Limb (tissue), 2 donors: ENCODE measurements around the gene RAD51B.
"Not testable (repeated sequence)": the region's sequence is repeated elsewhere in the genome, so short reads cannot be mapped to it uniquely, and the experiment has no call there.

Source experiments
- DNase-seq, 2 donors: peaks; one replicate each; pipeline ENCODE4 v3.0.0-alpha.2; 2016; ENCODE audit errors: extremely low spot score in 2 of 2

RAD51B gene

DNA sequence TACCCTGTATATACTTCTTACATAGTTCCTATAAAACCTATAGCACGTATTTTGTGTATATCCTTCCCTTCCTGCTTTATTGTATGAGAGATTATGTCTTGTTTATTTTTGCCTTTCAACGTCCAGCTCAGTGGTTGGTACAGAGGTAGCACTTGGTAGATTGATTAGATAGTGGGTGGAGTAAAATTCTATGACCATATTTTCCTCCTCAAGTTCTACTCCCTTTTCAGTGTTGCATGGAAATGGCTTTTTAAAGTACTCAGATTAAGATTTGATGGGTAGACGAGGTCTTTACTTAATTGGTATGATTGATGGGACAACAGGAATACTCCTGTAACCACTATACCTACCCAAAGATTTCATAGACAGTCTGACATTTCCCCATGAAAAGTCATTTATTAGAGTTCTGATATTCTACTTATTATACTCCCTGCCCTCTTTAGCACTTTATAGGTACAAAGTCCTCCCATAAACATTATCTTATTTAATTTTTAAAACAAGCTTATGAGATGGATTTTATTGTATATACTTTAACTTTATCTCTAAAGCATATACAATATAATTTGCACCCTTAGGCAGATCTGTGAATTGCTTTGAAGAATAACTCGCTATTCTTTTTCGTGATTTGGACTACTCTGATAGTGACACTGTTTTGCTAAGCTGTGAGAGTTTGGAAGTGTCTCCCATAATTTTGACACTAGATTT is 348.0 kb downstream of the RAD51B start:
- DNase-seq = no peak

DNA sequence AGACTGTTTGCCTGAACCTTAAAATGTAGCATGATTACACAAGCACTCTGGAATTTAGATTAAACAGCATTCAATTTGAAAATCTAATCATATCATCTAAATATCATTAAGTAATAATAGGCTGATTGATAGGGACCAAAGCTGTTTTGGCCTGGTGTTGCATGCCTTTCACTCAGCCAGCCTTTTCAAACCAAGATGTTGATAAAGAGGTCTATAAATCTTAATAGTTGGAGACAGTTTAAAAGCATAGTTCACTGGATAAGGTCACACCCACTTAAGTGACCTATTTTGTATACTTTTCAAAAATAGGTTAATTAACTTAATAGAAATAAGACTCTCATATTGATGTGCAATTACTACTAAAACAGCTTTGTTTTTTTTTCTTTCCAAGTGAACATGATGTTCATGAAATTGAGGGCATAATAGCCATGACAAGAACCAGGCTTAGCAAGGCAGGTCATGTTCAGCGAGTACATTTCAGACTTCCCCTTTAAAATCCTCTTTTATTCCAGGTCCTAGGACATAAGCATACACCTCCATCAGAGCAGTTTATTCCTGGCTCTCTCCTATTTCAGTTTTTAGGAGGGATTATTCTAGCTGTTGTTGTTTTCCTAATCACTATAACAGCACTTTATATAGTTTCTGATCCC is 349.0 kb downstream of the RAD51B start:
- no peak for DNase-seq

DNA sequence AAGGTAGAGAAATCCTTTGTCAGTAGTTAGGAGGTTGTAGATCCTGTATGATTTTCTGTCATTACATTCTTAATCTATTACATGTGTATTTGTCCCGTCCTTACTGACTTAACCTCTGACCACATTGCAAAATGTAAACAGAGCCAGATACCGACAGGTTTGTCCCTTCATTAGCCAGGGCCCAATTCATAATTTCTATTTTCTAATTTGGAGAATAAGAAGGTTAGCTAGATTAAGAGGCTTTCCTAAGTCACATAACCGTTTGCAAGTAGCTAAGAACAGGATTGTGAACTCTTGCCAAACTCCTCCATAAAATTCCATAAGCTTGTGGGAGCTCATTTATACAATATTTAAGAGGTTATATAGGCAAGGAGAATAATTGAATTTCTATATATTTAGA is 352.6 kb downstream of the RAD51B start:
- DNase-seq = no peak

DNA sequence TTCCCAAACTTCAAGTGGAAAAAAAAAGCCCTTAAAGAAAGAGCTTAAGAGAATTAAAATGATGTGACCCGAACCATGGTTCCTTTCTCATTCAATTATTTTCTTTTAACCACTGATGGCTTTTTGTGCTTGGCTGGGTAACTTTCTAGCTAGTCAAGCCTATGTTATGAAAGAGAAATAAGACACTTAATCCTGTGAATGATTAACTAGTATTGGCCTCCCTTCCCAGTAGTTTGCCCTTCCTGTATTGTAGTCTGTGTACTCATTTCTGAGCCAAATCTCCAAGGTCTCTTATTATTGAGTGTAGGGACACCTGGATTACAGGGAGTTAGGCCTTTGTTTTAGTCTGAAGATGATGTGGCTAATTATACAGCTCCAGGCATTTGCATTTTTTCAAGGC is 353.0 kb downstream of the RAD51B start:
- no peak for DNase-seq

DNA sequence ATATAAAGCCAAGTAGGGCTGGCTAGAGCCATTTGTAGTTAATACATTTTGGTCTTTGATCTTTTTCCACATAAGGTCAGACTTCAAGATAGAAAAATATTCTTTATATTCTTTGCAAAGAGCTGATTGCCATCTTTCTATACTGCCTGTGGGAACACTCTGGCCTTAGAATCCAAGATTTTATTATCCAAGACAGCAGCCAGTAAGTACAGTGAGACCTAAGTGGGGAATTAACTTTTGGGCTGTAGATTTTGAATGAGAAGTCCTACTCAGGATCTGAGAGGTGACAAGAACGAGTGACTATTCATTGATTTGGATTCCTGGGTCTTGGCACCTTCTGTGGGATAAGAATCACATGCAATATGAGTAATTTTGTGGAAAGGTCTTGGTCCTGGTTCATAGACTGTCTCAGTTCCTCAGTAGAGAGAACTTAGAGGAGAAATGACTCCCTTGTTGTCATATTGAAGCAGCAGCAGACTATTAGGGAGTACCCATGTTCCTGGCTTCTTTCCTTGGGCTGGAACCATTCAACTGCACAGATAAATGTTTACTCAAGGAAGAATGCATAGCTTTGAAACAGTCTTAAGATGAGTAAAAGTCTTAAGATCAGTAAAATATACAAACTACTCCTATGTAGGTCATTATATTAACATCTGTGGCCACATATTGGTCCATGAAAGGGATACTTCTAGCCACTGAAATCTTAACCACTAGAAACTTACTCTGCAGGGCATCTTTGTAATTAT is 353.8 kb downstream of the RAD51B start:
- no peak for DNase-seq

DNA sequence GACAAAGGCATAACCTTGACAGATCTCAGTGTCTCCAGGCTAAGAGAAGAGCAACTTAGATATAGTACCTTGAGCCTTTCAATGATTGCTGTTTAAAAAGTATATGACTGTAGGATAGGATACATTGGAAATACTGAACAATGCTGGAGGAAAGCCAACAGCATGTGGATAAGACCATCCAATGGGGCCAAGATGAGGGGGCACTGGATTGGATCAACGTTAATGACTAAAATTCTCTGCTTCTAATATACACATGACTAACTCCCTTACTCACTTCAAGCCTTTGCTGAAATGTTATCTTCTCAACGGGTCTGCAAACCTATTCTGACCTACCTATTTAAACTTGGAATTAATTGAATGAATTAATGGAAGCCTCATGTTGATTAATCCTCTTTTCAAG is 354.9 kb downstream of the RAD51B start:
- DNase-seq = no peak

DNA sequence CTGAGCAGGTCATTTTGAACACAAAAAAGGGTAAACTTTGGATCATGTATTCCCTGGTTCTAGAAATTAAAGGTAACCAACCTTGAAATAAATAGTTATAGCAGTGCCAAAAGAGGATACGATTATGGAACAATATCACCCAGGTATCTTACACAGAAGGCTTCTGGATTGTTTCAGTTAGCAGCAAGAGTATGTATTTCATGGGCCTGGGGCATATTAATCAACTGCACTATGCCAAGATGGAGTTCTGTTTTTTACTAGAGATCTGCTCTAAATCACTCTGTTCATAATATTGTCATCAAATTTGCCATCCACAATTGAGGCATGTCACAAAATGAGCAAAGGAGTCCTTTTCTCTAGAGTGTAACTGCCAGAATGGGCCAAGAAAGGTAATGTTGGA is 357.1 kb downstream of the RAD51B start:
- no peak for DNase-seq

DNA sequence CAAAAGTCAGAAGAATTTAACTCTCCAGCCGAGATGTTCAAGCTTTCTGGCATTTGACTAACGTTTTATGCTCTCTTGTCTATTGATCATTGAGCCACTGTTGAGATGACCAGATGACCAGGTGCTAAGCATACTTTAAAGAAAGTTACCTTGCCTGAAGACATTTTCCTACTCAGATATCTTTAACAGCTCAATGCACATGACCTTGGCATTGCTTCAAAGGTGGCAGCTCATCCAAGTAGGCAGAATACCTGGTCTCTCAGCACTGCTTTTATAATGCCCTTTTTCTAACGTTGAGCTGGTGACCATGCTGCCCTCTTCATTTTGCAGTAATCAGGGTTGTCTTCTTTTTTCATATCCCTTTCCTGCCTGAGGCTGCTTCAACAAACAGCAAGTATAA is 358.1 kb downstream of the RAD51B start:
- no peak for DNase-seq

DNA sequence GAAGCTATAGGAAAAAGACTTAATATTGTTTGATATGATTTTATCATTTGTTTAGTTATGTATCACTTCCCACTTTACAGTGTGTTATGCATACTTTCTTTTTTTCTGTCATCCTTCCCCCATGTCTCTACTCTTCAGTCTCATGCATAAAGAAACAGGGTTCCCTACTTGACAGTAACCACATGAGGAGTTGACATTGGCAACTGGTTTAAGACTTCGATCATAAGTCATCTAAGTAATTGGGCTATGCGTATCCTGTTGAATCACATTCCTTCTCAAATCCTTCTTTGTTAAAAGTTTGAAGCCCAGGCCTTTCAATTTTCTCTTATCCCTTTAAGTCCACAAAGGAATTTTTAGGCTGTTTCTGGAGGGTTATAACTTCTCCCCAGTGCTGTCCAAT is 358.7 kb downstream of the RAD51B start:
- no peak for DNase-seq

DNA sequence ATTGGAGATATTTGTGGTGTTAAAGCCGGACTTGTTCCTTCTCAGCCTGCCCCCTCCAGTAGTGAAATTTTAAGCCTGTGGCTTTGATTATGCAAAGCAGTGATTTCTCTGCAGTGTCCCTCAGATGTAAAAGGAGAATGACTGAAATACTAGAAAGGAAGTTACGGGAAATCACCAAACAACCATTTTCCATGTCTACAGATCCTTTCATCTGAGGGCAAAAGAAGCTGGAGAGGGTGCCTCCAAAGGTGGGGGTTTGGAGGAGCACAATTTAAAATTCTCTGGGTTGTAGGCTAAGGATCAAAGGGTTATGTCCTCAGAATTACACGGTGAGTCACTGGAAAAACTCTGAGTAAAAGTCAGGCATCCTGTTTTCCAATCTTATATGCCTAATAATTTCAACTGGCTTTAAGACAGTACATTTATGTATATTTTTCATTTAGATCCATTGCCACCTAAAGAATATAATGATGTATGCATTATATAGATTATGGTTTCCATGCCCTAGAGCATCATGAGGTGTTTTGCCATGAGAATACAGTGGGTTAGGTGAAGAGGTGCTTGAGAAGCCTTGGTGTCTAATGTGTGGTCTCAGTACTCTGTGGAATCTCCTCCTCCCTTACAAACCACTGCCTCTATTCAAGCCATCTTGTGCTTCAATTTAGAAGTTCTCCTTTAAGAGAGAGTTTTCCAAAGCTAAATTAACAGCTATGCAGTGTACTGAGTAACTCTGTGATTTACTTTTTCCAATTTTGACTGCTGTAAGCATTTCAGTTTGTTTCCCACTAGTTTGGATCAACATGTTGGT is 362.1 kb downstream of the RAD51B start:
- DNase-seq = no peak

DNA sequence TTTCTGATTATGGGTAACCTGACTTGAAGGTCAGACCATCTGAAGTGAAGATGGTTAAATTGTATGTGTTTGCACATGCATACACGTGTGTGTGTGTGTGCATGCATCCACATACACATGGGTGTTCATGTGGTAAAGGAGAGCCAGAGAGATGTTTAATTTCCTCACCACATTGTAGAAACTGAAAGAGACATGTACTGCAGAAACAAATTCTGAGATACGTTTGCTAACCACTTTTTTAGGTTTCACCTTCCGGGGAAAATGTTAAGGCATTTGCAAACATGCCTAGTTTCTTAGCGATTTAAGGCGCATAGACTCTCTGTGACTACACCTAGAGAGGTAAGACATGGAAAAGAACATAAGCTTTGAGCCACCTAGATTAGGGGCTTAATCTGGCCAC is 362.9 kb downstream of the RAD51B start:
- DNase-seq = no peak

DNA sequence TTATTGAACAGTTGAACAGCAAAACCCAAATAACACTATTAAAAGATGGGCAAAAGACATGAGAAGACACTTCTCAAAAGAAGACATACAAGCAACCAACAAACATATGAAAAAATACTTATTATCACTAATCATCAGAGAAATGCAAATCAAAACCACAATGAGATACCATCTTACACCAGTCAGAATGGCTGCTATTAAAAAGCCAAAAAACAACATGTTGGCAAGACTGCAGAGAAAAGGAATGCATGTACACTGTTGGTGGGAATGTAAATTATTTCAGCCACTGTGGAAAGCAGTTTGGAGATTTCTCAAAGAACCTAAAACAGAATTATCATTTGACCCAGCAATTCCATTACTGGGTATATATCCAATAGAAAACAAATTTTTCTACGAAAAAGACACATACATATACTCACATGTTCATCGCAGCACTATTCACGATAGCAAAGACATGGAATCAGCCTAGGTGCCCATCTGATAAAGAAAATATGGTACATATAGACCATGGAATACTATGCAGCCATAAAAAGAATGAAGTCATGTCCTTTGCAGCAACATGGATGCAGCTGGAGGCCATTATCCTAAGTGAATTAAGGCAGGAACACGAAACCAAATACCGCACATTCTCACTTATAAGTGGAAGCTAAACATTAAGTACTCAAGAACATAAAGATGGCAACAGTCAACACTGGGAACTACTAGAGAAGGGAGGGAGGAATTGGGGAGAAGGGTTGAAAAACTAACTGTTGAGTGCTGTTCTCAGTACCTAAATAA is 367.1 kb downstream of the RAD51B start:
- DNase-seq = not testable (repeated sequence)

DNA sequence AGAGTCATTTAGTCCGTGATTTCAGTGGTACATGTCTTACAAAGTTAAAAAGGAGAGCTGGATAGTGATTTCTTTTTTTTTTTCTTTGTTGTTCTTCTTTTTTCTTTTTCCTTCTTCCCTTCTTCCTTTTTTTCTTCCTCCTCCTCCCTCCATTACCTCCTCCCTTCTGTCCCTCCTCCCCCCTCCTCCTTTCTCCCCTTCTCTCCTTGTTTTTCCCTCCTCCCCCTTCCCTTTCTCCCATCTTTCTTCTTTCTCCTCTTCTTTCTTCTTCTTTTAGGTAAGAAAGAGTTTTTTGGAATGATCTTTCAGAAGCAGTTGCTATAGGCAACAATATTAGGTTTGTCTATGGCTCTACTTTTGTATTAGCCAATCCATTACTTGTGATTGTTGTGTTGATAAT is 368.6 kb downstream of the RAD51B start:
- DNase-seq = no peak

DNA sequence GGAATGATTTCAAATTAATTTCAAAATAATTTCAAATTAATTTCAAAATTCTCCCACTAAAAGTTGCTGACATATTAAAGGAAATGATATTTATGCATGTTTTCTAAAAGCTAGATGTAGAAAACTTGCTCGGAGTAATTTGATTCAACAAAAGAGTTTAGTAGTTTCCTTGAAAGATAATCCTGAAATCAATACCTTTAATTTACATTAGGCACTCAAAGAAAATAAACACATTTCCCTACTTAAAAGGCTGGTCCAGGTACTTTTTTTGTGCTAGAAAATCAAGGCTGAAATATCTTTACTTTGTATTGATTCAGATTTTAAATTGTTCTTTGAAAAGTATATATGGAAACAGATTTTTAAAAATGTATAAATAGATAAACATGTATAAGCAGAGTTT is 370.5 kb downstream of the RAD51B start:
- DNase-seq = no peak

DNA sequence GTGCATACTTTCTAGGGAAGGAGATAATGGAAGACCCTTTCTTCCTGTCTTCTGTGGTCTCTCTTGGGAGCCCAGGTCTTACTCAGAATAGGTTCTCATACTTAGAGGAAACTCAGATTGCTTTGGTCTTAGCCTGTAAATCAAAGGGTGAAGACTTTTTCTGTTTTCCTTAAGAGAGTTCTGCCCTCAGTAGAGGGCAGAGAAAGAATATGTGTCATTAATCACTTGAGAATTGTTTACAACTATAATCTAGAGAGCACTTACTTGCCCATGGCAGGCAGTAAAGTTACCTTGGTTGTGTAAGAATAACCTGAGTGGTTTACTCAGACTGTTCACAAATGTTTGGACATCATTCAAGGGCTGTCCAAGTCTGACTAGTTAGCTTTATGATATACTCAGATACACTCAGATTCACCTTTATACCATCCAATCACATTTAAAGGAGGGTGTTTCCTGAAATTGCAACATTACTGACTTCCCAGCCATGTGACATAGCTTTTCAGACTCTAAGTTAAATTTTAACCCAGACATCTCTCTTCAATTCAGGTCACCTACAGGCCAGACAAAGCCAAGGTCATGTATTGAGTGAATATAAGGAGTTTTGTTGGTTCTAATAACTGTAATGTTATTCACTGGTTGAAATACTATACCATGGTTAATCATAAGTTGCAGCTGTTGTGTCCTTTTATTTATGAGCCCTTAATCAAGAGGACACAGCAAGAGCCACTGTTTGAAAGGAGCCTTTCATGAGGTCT is 372.2 kb downstream of the RAD51B start:
- DNase-seq = no peak

DNA sequence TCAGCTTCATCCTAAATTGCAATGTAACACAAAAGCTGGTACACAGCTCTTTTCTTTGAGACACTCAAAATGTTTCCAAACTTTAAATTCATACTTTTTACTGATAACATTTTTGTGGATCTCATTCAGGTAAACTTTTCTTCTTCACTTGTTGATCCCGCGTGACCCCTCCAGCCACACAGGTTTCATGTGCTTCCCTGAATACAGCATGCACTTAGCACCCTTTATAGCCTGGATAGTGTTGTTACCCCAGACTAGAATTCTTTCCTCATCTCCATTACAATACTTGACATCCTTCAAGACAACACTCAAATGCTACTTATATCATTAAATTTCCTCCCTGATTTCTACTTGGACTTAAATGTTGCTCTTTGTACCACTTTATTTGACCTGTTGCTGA is 373.4 kb downstream of the RAD51B start:
- DNase-seq = no peak

DNA sequence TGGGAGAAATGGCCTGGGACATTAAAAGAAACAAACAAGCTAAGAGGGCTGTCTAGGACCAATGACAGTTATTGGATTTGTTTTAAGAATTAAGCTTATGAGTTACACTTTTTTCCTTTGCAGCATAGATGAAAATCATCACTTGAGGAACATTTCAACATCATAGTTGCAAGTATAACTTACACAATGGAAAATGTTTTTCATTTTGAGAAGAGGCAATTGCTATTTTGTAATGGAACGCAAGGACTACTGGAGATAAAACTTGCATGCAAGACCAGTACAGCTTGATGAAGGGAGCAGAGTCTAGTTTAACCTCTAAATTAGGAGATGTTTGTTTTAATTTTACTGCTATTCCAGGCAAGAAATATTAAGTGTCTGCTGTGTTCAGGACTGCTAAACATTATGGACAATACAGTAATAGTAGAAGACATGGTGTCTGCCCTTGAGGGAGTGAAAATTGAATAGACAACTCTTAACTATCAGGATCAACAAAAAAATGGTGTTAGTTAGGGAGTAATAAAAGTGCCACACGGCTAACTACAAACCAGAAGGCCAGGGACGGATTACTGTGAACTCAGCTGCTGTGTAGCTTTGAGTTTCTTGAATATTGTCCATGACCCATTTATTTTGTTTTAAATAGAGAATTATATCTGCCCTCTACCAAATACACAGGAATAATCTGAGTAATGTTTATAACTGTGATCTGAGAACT is 374.5 kb downstream of the RAD51B start:
- DNase-seq = no peak

DNA sequence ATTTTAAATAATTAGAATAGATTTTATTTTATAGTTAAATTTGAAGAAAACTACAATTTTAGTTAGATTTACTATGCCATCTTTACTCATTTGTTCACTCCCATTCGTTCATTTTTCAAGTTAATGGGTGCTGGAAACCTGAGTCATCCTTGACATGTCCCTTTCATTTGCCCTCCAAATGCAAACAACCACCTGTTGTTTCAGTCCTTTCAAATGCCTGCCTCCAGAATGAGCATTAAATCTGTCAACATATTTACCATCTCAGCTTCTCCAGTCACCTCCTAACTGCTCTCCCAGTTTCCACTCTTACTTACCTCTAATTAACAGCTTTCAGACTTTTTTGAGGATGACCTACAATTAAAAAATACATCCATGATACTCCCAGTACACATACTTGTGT is 375.5 kb downstream of the RAD51B start:
- no peak for DNase-seq

DNA sequence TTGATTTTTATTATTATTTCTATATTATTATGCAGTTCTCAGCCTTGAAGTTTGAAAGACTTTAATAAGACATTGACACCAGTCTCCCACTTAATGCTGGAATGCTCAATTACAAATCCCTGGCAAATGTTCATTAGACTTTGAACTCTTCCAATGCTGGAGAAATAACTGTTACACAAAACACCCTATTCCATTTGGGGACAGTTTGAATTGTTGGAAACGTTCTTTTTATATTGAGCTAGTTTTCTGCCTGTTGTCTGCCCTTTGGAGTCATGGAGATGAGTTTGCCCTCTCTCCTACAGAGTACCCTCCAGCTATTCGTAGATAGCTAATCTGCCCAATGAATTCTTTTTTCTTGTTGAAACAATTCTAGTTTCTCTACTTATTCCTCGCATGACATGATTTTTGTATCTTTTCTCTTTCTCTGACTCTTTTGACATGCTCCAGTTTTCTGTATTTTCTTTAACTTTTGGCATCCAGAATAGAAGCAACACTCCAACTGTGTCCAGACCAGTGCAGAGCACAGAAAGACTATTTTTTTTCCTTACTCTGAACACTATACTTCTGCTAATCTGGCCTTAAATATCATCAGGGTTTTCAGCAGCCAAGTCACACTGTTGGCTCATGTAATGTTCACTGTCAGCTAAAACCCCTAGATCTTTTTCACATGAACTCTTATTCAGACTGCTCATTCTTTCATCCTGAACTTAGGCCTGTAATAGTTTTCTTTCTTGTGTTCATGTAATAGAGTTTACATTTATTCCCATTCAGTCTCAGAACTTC is 379.3 kb downstream of the RAD51B start:
- no peak for DNase-seq
